H1 (cell line): ENCODE measurements around the gene ZMYM2. TPM values are rescaled to one million over a fixed set of nuclear protein-coding genes. Genes with fewer than 3 reads are reported as not detected.
A peak's percentile ranks its signal among the peaks of the same experiment; 100 is the strongest.

Source experiments
- CHD1 ChIP-seq: IDR thresholded peaks from 2 replicates; pipeline ENCODE4 v1.6.1; 2012; ENCODE audit warnings: low read depth, low read length, improper control_type of control experiment
- CHD2 ChIP-seq: IDR thresholded peaks from 2 replicates; pipeline ENCODE4 v1.6.1; 2012; ENCODE audit warnings: low read length, improper control_type of control experiment
- CREB1 ChIP-seq: IDR thresholded peaks from 2 replicates; pipeline ENCODE4 v1.6.1; 2012; ENCODE audit warnings: inconsistent platforms
- EGR1 ChIP-seq: IDR thresholded peaks from 2 replicates; pipeline ENCODE4 v1.6.1; 2011; ENCODE audit warnings: low read depth, low read length, borderline replicate concordance
- GTF2F1 ChIP-seq: IDR thresholded peaks from 2 replicates; pipeline ENCODE4 v1.6.1; 2012; ENCODE audit warnings: low read depth, low read length, improper control_type of control experiment, borderline replicate concordance
- HDAC6 ChIP-seq: IDR thresholded peaks from one replicate; pipeline ENCODE4 v1.7.1; 2012; ENCODE audit warnings: low read depth, mild to moderate bottlenecking, inconsistent platforms, low read length, moderate library complexity
- JUN ChIP-seq: IDR thresholded peaks from 2 replicates; pipeline ENCODE4 v1.6.1; 2011; ENCODE audit warnings: low read depth, mild to moderate bottlenecking, improper control_type of control experiment, low read length
- KDM1A ChIP-seq: fragments of 200-600, 300-600 bp; sonication (generic); IDR thresholded peaks from 2 replicates; pipeline ENCODE4 v1.7.1; 2016; ENCODE audit warnings: mild to moderate bottlenecking, low read length, borderline replicate concordance
- MAFK ChIP-seq: IDR thresholded peaks from 2 replicates; pipeline ENCODE4 v1.6.1; 2012; ENCODE audit warnings: low read depth, mild to moderate bottlenecking, improper control_type of control experiment, low read length
- POLR2AphosphoS5 ChIP-seq: IDR thresholded peaks from 2 replicates; pipeline ENCODE4 v1.6.1; 2011; ENCODE audit warnings: low read depth, low read length
- RFX5 ChIP-seq: IDR thresholded peaks from 2 replicates; pipeline ENCODE4 v1.6.1; 2011; ENCODE audit warnings: low read depth, low read length, improper control_type of control experiment, borderline replicate concordance
- RNF2 ChIP-seq: fragments of 200-900, 300-1000 bp; sonication (generic); IDR thresholded peaks from 2 replicates; pipeline ENCODE4 v1.7.1; 2016; ENCODE audit warnings: borderline replicate concordance, low read depth, mild to moderate bottlenecking, antibody characterized with exemption, low read length; ENCODE audit not compliant: poor library complexity, severe bottlenecking; ENCODE audit errors: missing control alignments
- SIN3A ChIP-seq, 2 experiments: IDR thresholded peaks in 1 of 2; conservative IDR thresholded peaks in 1 of 2; 2 replicates each; pipeline ENCODE4 v1.6.1; 2011 to 2012; ENCODE audit warnings: low read length in 2 of 2, improper control_type of control experiment in 1 of 2, low read depth in 1 of 2, mild to moderate bottlenecking in 1 of 2
- SRF ChIP-seq: IDR thresholded peaks from 2 replicates; pipeline ENCODE4 v1.6.1; 2011; ENCODE audit warnings: mild to moderate bottlenecking, low read depth, low read length, moderate library complexity
- TAF7 ChIP-seq: optimal IDR thresholded peaks from 2 replicates; pipeline ENCODE3; 2011; ENCODE audit warnings: low read depth, mild to moderate bottlenecking, inconsistent platforms, low read length, moderate library complexity, borderline replicate concordance
- polyA plus RNA-seq, 7 experiments: library from polyadenylated mRNA; depleted of rRNA in 3 of 7; stranded (reverse) in 5 of 7; unstranded in 2 of 7; fragments of >200 nt in 5 of 7; fragments of 200-250 nt in 2 of 7; gene quantifications; 1 replicate in 5 of 7; 2 replicates in 1 of 7; 4 replicates in 1 of 7; pipeline versions ENCODE4 v1.2.1 to v1.2.3, GENCODE V29; 2011 to 2013; ENCODE audit warnings: missing spikeins in 2 of 7, mixed read lengths in 2 of 7
- total RNA-seq: library from RNA; stranded (reverse); fragmentation: NEBNext Ultra II Directional; extraction: Animal tissue kit (Norgen Biotek cat#: 25700); gene quantifications from 2 replicates; pipeline ENCODE4 v1.2.1, GENCODE V29; 2021
- TF ChIP-seq, protein P1 (sequence below), 3 experiments: IDR thresholded peaks; 1 replicate in 2 of 3; 2 replicates in 1 of 3; pipeline versions ENCODE4 v1.5.1 to v1.6.1; 2011; ENCODE audit warnings: low read length in 3 of 3, mild to moderate bottlenecking in 3 of 3, inconsistent platforms in 2 of 3, low read depth in 1 of 3, moderate library complexity in 1 of 3; ENCODE audit not compliant: insufficient read depth in 1 of 3; ENCODE audit errors: control extremely low read depth in 1 of 3
- TF ChIP-seq, protein P2 (sequence below): IDR thresholded peaks from 2 replicates; pipeline ENCODE4 v1.6.1; 2011; ENCODE audit warnings: low read length, improper control_type of control experiment
- TF ChIP-seq, protein P3 (sequence below): IDR thresholded peaks from 2 replicates; pipeline ENCODE4 v1.6.1; 2012; ENCODE audit warnings: inconsistent platforms

Gene ZMYM2
- total and polyA plus RNA-seq, 2 of the 8 experiments (the other 6 are each of a cell fraction or from before 2014, with no cell fraction given) = 41.2 to 159 TPM

DNA sequence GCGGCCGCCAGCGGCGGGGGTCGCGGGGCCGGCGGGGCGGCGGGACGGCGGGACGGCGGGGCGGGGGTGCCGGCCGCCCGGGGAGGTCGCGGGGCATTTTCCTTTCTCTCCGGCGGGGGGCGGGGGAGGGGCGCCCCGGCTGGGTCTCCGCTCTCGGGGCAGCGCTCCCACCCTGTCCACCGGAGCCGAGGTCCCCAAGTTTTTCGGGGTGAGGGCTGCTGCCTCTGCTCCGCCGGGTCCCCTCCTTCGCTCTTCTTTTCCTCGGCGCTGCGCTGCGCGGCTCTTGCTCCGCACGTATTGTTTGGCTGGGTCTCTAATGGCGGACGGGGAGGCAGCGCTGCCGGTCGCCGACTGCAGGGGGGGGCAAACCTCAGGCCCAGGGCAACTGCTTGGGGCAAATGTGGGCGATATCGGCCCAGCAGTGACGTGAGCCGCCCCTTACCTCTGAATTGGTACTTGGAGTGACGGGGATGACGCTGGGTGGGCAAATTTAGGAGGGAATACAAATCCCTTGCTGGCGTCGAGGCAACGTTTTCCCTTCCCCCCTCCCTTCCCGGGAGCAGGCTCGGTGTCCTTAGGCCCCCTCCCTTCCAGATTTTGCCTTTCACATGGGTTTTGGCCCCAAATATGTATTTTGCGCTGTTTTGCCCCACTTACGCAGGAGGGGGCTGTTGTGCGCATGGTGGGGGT is 759 bp downstream of the ZMYM2 start (continued):
- TF ChIP-seq, protein P1, sequence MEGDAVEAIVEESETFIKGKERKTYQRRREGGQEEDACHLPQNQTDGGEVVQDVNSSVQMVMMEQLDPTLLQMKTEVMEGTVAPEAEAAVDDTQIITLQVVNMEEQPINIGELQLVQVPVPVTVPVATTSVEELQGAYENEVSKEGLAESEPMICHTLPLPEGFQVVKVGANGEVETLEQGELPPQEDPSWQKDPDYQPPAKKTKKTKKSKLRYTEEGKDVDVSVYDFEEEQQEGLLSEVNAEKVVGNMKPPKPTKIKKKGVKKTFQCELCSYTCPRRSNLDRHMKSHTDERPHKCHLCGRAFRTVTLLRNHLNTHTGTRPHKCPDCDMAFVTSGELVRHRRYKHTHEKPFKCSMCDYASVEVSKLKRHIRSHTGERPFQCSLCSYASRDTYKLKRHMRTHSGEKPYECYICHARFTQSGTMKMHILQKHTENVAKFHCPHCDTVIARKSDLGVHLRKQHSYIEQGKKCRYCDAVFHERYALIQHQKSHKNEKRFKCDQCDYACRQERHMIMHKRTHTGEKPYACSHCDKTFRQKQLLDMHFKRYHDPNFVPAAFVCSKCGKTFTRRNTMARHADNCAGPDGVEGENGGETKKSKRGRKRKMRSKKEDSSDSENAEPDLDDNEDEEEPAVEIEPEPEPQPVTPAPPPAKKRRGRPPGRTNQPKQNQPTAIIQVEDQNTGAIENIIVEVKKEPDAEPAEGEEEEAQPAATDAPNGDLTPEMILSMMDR (IDR thresholded peaks at IDR 0.05; ENCODE audit: control extremely low read depth in 1 of 3, insufficient read depth in 1 of 3, low read depth in 1 of 3, low read length in 3 of 3) = peak in 1 of 3 experiments; percentile 0; a peak in 1 of 4 replicates
- TF ChIP-seq HDAC6 (no peak), CHD1 (no peak; the same call in 1 of the 2 replicates), TAF7 (no peak), CHD2 (no peak), RFX5 (no peak), POLR2AphosphoS5 (peak; percentile 47), MAFK (no peak), SRF (no peak), SIN3A (conservative IDR thresholded peaks at IDR 0.05 in 1 of 2, IDR thresholded peaks at IDR 0.05 in 1 of 2; ENCODE audit: low read depth in 1 of 2, low read length in 2 of 2) (no peak; a peak in 1 of 4 replicates), EGR1 (no peak), KDM1A (no peak), RNF2 (no peak), GTF2F1 (no peak), JUN (no peak), CREB1 (peak; percentile 53)
- TF ChIP-seq, protein P2, sequence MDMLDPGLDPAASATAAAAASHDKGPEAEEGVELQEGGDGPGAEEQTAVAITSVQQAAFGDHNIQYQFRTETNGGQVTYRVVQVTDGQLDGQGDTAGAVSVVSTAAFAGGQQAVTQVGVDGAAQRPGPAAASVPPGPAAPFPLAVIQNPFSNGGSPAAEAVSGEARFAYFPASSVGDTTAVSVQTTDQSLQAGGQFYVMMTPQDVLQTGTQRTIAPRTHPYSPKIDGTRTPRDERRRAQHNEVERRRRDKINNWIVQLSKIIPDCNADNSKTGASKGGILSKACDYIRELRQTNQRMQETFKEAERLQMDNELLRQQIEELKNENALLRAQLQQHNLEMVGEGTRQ = no peak
- TF ChIP-seq, protein P3, sequence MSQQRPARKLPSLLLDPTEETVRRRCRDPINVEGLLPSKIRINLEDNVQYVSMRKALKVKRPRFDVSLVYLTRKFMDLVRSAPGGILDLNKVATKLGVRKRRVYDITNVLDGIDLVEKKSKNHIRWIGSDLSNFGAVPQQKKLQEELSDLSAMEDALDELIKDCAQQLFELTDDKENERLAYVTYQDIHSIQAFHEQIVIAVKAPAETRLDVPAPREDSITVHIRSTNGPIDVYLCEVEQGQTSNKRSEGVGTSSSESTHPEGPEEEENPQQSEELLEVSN = peak; percentile 62
